Measurements from ENCODE around the gene BCL7B. TPM values are rescaled to one million over a fixed set of nuclear protein-coding genes. Genes with fewer than 3 reads are reported as not detected.
"Not testable (repeated sequence)": the region's sequence is repeated elsewhere in the genome, so short reads cannot be mapped to it uniquely, and the experiment has no call there.

The BCL7B gene
- total RNA-seq, 1 experiment from 2014 or later, result 56.3 TPM

- no TSS peak for BruUV-seq (replicated peaks)
- POLR2A ChIA-PET (ENCODE audit: low non-redundant PET), result no interaction called here
Measured at GRCh38 chr7:73582664-73583202, 25.2 kb upstream of the BCL7B start.

GRCh38 chr7:73581006-73581405 lies 23.5 kb upstream of the BCL7B start:
- DNase-seq (ENCODE audit: low spot score); H3K27ac ChIP-seq (ENCODE audit: low read depth, low read length, poor library complexity, severe bottlenecking); POLR2A ChIA-PET (ENCODE audit: low non-redundant PET); H3K9me3 ChIP-seq (ENCODE audit: low read depth, low read length, poor library complexity, severe bottlenecking); H3K4me3 ChIP-seq (ENCODE audit: low read depth, low read length, poor library complexity, severe bottlenecking); H3K36me3 ChIP-seq (ENCODE audit: insufficient read depth, low read length, poor library complexity, severe bottlenecking); H3K27me3 ChIP-seq (replicated peaks; ENCODE audit: insufficient read depth, low read depth, low read length, poor library complexity); CTCF ChIA-PET; BruUV-seq (replicated peaks); intact Hi-C loops (cut with micrococcal nuclease; ENCODE audit: unreplicated experiment): not testable (repeated sequence)
- peaks cover 16% of the 10 kb centered on the region for H3K4me1 ChIP-seq (ENCODE audit: insufficient read depth, low read length, poor library complexity, severe bottlenecking)

More at GRCh38 chr7:73582664-73583202, 25.2 kb upstream of the BCL7B start:
- CTCF ChIA-PET, result no interaction called here
- Histone ChIP-seq H3K27ac (ENCODE audit: low read depth, low read length, poor library complexity, severe bottlenecking) (no peak overlapping the region), H3K27me3 (replicated peaks; ENCODE audit: insufficient read depth, low read depth, low read length, poor library complexity) (no peaks in the 10 kb centered on the region), H3K4me3 (ENCODE audit: low read depth, low read length, poor library complexity, severe bottlenecking) (no peak overlapping the region), H3K36me3 (ENCODE audit: insufficient read depth, low read length, poor library complexity, severe bottlenecking) (no peaks in the 10 kb centered on the region), H3K9me3 (ENCODE audit: low read depth, low read length, poor library complexity, severe bottlenecking) (no peaks in the 10 kb centered on the region), H3K4me1 (ENCODE audit: insufficient read depth, low read length, poor library complexity, severe bottlenecking) (peaks cover 6% of the 10 kb centered on the region)
- intact Hi-C loops (cut with micrococcal nuclease; ENCODE audit: unreplicated experiment), result no loop called here
- DNase-seq (ENCODE audit: low spot score), result no peak
- TF ChIP-seq EZH2 (IDR thresholded peaks at IDR 0.05; ENCODE audit: borderline replicate concordance, low read depth, low read length, poor library complexity, severe bottlenecking) (no peak), CTCF (conservative IDR thresholded peaks at IDR 0.05; ENCODE audit: low read depth, low read length) (no peak)

- H3K36me3 ChIP-seq (ENCODE audit: insufficient read depth, low read length, poor library complexity, severe bottlenecking), result peaks cover 15% of the 10 kb centered on the region
- intact Hi-C loops (cut with micrococcal nuclease; ENCODE audit: unreplicated experiment), result no loop called here
- H3K27me3 ChIP-seq (replicated peaks; ENCODE audit: insufficient read depth, low read depth, low read length, poor library complexity), result no peaks in the 10 kb centered on the region
Measured at GRCh38 chr7:73578342-73579128, 21.0 kb upstream of the BCL7B start, which contains the start of gene TBL2. Gene TBL2, minus strand, starts transcription at chr7:73578579. Its CDS starts 30 bp downstream, at chr7:73578549.

More at GRCh38 chr7:73578342-73579128, 21.0 kb upstream of the BCL7B start, which contains the start of gene TBL2:
- Histone ChIP-seq H3K27ac (ENCODE audit: low read depth, low read length, poor library complexity, severe bottlenecking) (peak within 1 kb of the TSS; percentile 87), H3K4me3 (ENCODE audit: low read depth, low read length, poor library complexity, severe bottlenecking) (peak within 1 kb of the TSS; percentile 71), H3K9me3 (ENCODE audit: low read depth, low read length, poor library complexity, severe bottlenecking) (no peaks in the 10 kb centered on the region), H3K4me1 (ENCODE audit: insufficient read depth, low read length, poor library complexity, severe bottlenecking) (peaks cover 16% of the 10 kb centered on the region)
- ChIA-PET CTCF (interaction anchor here (0.6 kb wide), 2 partner anchors 28 to 153 kb away, joined by 4 to 5 read pairs; no protein-coding TSS in a partner anchor), POLR2A (ENCODE audit: low non-redundant PET) (interaction anchor here (0.6 to 0.8 kb wide), 3 partner anchors 46 to 128 kb away, joined by 4 to 11 read pairs (median 6); partner anchors contain the start of gene MLXIPL)
- BruUV-seq (replicated peaks), result no TSS peak
- DNase-seq (ENCODE audit: low spot score), result peak; percentile 100
- no peak for TF ChIP-seq EZH2 (IDR thresholded peaks at IDR 0.05; ENCODE audit: borderline replicate concordance, low read depth, low read length, poor library complexity, severe bottlenecking)
- TF ChIP-seq CTCF (conservative IDR thresholded peaks at IDR 0.05; ENCODE audit: low read depth, low read length), result peak; percentile 30; the same call in 1 of the 2 replicates

Measured in A673 (cell line).